CD8-positive, alpha-beta memory T cell (primary cell): ENCODE data around the gene PCAT6. TPM values are rescaled to one million over a fixed set of nuclear protein-coding genes. Genes with fewer than 3 reads are reported as not detected.
"Not testable (repeated sequence)": the region's sequence is repeated elsewhere in the genome, so short reads cannot be mapped to it uniquely, and the experiment has no call there.

ENCODE experiments used
- CTCF ChIA-PET: fragments of 350-600 bp; sonication (Branson Sonifier 250); formaldehyde crosslinking; loops from one replicate; lab custom pipeline; 2021; ENCODE audit warnings: antibody characterized with exemption; lab: Charles Lee
- POLR2A ChIA-PET: fragments of 350-600 bp; sonication (Branson Sonifier 250); formaldehyde crosslinking; loops from one replicate; lab custom pipeline; 2021; ENCODE audit warnings: antibody characterized with exemption; lab: Charles Lee
- DNase-seq, 5 donors: peaks; one replicate each; pipeline versions ENCODE4 v3.0.0 to v3.0.0-alpha.2; 2020 to 2022; ENCODE audit warnings: mixed read lengths in 1 of 5
- H3K27ac ChIP-seq: one replicate; pipeline ENCODE4 v1.7.0; 2013; ENCODE audit warnings: low read depth, mild to moderate bottlenecking, low read length, moderate library complexity
- H3K27me3 ChIP-seq: 2 replicates; pipeline ENCODE4 v1.7.0; 2013; ENCODE audit warnings: low read length, mild to moderate bottlenecking; ENCODE audit not compliant: insufficient read depth, poor library complexity, severe bottlenecking
- H3K36me3 ChIP-seq: 2 replicates; pipeline ENCODE4 v1.7.0; 2013; ENCODE audit warnings: mild to moderate bottlenecking, low read length, moderate library complexity; ENCODE audit not compliant: insufficient read depth
- H3K4me1 ChIP-seq: 2 replicates; pipeline ENCODE4 v1.7.0; 2013; ENCODE audit warnings: mild to moderate bottlenecking, low read length, moderate library complexity; ENCODE audit not compliant: insufficient read depth
- H3K4me3 ChIP-seq: 2 replicates; pipeline ENCODE4 v1.7.0; 2013; ENCODE audit warnings: mild to moderate bottlenecking, low read length
- H3K9me3 ChIP-seq: 2 replicates; pipeline ENCODE4 v1.7.0; 2013; ENCODE audit warnings: mild to moderate bottlenecking, low read length
- H3K27ac Mint-ChIP-seq, 8 donors: one replicate each; pipeline ENCODE4 v1.8.0; 2020 to 2021; ENCODE audit warnings: mixed read lengths in 8 of 8, mild to moderate bottlenecking in 6 of 8, inconsistent platforms in 3 of 8, moderate library complexity in 3 of 8
- H3K27me3 Mint-ChIP-seq, 2 donors: one replicate each; pipeline ENCODE4 v1.8.0; 2020 to 2021; ENCODE audit warnings: mixed read lengths in 2 of 2, mild to moderate bottlenecking in 1 of 2, moderate library complexity in 1 of 2
- H3K36me3 Mint-ChIP-seq, 3 donors: one replicate each; pipeline ENCODE4 v1.8.0; 2020 to 2021; ENCODE audit warnings: mixed read lengths in 3 of 3, inconsistent platforms in 1 of 3, mild to moderate bottlenecking in 1 of 3
- H3K4me1 Mint-ChIP-seq, 3 donors: one replicate each; pipeline ENCODE4 v1.8.0; 2020 to 2021; ENCODE audit warnings: mixed read lengths in 3 of 3, inconsistent platforms in 1 of 3, mild to moderate bottlenecking in 1 of 3
- H3K4me3 Mint-ChIP-seq, 7 donors: one replicate each; pipeline ENCODE4 v1.8.0; 2020 to 2021; ENCODE audit warnings: mixed read lengths in 7 of 7, mild to moderate bottlenecking in 6 of 7, moderate library complexity in 4 of 7, inconsistent platforms in 2 of 7
- H3K9me3 Mint-ChIP-seq, 5 donors: one replicate each; pipeline ENCODE4 v1.8.0; 2020 to 2022; ENCODE audit warnings: mixed read lengths in 5 of 5, mild to moderate bottlenecking in 3 of 5, moderate library complexity in 2 of 5, inconsistent platforms in 1 of 5
- polyA plus RNA-seq: library from polyadenylated mRNA; unstranded; fragments of 300-500 nt; fragmentation: Illumina TruSeq; gene quantifications from one replicate; pipeline ENCODE4 v1.2.3, GENCODE V29; 2021
- total RNA-seq, 2 experiments: library from RNA; stranded (reverse); gene quantifications; one replicate each; pipeline ENCODE4 v1.2.3, GENCODE V29; 2021

The PCAT6 gene
- total and polyA plus RNA-seq, 3 experiments from 2014 or later: 0.51 to 0.56 TPM; not detected in 1

DNA sequence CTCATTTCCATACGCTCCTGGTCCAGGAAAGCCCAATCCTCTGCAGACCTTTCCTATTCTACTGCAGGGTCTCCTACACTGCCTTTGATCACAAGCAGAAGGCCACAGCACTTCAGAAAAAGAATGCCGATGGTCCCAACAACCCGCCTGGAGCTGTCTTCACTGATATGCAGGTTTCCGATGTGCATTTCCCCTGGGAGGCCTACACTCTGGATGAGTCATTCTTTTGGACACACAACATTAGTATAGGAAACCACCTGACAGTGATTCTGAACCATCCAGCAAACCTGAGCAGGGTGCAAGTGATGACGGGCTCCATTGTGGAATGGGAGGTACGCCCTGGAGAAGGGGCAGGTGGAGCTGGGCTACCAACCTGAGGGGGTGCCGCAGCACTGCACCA, 15.0 kb downstream of the PCAT6 start:
- no peaks in the 10 kb centered on the region for H3K9me3 Mint-ChIP-seq
- Histone ChIP-seq H3K27ac (no peak overlapping the region), H3K9me3 (no peaks in the 10 kb centered on the region), H3K4me3 (no peak overlapping the region), H3K27me3 (no peaks in the 10 kb centered on the region), H3K36me3 (no peaks in the 10 kb centered on the region), H3K4me1 (no peaks in the 10 kb centered on the region)
- CTCF ChIA-PET: no interaction called here
- H3K27me3 Mint-ChIP-seq: peaks cover 3 to 6% of the 10 kb centered on the region in 2 donors
- no peaks in the 10 kb centered on the region for H3K4me1 Mint-ChIP-seq
- H3K27ac Mint-ChIP-seq: no peak overlapping the region
- no peaks in the 10 kb centered on the region for H3K36me3 Mint-ChIP-seq
- POLR2A ChIA-PET: no interaction called here
- DNase-seq: no peak
- H3K4me3 Mint-ChIP-seq: no peak overlapping the region

DNA sequence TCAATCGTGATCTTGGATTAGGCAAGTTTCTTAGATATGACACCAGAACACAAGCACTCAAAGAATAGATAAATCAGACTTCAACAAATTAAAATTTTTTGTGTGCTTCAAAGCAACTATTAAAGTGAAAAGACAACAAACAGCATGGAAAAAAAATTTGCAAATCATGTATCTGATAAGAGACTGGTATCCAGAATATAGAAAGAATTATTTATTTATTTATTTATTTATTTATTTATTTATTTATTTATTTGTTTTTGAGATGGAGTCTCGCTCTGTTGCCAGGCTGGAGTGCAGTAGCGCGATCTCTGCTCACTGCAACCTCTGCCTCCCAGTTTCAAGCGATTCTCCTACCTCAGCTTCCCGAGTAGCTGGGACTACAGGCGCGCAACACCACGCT, 18.5 kb downstream of the PCAT6 start:
- H3K27me3 ChIP-seq, H3K36me3 ChIP-seq, DNase-seq, H3K9me3 Mint-ChIP-seq, H3K27ac ChIP-seq, H3K27ac Mint-ChIP-seq, H3K4me3 ChIP-seq, H3K36me3 Mint-ChIP-seq, POLR2A ChIA-PET, H3K27me3 Mint-ChIP-seq, H3K4me3 Mint-ChIP-seq, H3K4me1 ChIP-seq, CTCF ChIA-PET, H3K4me1 Mint-ChIP-seq, H3K9me3 ChIP-seq: not testable (repeated sequence)

DNA sequence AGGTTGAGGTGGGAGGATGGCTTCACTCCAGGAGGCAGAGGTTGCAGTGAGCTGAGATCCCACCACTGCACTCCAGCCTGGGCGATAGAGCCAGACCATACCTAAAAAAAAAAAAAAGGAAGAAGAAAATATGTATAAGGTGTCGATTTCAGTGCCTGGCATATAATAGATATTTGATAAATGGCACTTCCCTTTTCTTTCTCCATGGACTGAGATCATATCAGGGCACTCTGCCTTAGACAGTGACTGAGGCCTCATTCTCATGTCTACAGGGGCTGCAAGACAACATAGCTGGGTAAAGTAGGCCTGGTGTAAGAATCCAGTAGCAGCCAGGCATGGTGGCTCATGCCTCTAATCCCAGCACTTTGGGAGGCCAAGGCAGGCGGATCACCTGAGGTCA, 21.2 kb downstream of the PCAT6 start:
- no peak overlapping the region for H3K27ac ChIP-seq
- ChIA-PET POLR2A (no interaction called here), CTCF (no interaction called here)
- H3K36me3 ChIP-seq: no peaks in the 10 kb centered on the region
- peaks cover 18% of the 10 kb centered on the region for H3K4me1 ChIP-seq
- H3K27me3 Mint-ChIP-seq: peaks cover 0 to 1% of the 10 kb centered on the region in 2 donors
- no peak overlapping the region for H3K27ac Mint-ChIP-seq
- H3K9me3 ChIP-seq: no peaks in the 10 kb centered on the region
- no peak for DNase-seq
- H3K36me3 Mint-ChIP-seq: no peaks in the 10 kb centered on the region
- H3K27me3 ChIP-seq: no peaks in the 10 kb centered on the region
- H3K4me3 Mint-ChIP-seq: no peak overlapping the region
- H3K4me3 ChIP-seq: no peak overlapping the region
- no peaks in the 10 kb centered on the region for H3K9me3 Mint-ChIP-seq
- peaks cover 24 to 25% (median 24%) of the 10 kb centered on the region in 3 donors for H3K4me1 Mint-ChIP-seq

DNA sequence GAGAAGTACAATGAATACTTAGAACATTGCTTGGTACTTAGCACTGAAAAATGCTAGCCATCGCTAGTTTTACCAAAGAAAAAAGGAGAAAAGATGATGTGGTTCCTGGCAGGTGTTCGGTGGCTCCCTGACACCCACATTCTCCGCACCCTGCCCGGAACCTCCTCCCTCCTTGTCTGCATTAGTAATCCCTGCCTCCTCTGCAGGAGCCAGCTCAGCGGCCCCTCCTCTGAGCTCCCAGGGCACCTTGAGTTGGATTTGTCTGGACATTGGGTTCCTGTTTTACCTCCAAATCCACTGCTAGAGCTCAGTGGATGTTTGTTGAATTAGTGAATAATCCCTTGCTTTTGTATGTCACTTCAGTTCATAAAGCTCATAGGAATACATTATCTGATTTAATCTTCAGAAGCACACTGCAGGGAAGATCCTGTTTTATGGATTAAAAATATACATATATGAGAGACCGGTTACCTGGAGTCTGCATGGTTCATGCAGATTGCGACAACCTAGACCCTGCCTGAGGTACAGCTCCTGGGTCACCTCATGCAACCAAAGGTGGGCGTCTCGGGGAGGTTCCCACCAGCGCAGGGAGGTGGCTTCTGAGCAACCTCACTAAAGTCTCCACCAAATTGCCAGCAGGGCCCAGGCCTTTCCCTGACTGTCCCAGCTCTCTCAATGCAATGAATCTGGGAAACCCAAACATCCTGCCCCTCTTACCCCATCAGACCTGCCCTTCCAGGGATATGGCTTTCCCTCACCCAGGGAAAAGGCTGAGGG, 24.2 kb downstream of the PCAT6 start:
- Histone ChIP-seq H3K36me3 (no peaks in the 10 kb centered on the region), H3K9me3 (no peaks in the 10 kb centered on the region), H3K4me3 (no peak overlapping the region), H3K4me1 (peaks cover 23% of the 10 kb centered on the region), H3K27me3 (no peaks in the 10 kb centered on the region), H3K27ac (no peak overlapping the region)
- H3K4me3 Mint-ChIP-seq: peak overlapping the region in 4 of 7 donors; percentile 9 to 72 (median 32)
- no peaks in the 10 kb centered on the region for H3K9me3 Mint-ChIP-seq
- POLR2A ChIA-PET: no interaction called here
- CTCF ChIA-PET: no interaction called here
- DNase-seq: no peak
- peak overlapping the region in 6 of 8 donors; percentile 51 to 90 (median 66) for H3K27ac Mint-ChIP-seq
- H3K27me3 Mint-ChIP-seq: peaks cover 3% of the 10 kb centered on the region in 2 donors
- H3K36me3 Mint-ChIP-seq: no peaks in the 10 kb centered on the region
- H3K4me1 Mint-ChIP-seq: peaks cover 33 to 34% (median 33%) of the 10 kb centered on the region in 3 donors

DNA sequence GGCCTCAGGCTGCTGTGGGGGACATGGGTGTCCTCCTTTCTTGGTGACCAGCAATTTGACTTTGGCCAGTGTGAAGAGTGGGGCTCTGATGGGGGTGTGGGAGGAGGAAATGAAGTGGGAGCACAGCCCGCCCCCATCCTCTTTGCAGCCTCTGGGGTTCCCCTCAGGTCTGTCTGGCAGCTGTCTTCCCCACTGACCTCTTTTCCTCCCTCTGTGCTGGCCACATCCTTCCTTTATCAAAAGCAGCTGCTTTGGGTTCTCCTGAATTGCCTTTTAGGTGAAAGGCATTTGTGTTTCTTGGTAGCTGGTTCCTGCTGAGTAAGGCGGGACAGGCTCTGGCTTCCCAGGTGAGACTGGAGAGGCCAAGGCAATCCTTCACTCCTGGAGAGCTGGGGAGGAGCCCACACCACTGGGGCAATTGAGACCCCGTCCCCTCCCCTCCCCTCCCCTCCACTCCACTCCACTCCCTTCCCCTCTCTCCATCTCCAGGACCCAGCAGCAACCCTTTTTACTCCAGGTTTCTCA, 24.9 kb downstream of the PCAT6 start:
- POLR2A ChIA-PET: no interaction called here

DNA sequence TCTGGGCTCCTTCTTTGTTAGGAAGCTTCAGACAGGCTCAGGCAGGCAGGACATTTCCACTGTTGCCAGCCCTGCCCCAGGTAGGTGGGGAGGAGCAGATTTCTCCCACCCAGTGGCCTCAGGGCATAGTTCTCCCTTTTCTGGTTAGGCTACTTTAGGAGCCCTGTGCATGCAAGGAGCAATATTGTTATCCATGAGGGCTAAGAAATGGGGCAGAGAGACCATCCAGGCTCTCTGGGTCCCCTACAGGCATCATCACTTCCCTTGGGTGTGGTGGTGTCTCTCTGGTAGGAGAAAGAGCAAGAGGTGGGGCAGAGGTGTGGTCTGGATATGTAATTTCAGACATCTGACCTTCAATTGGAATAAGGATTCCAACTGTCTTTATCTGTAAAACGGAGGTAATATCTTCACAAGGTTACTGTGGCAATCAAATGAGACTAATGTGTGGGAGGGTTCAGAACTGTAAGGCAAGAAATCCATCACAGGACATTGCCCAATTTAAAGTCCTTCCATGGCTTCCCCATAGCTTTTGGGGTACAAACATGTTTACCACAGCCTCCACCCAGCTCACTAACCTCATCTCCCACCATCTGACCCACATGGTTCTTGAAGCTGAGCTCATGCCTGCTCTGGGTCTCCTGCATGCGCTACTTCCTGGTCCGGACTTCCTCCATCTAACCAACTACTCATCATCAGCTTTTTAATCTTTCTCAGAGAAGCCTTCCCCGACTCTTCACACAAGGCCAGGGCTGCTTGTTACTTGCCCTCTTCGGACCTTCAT, 26.1 kb downstream of the PCAT6 start:
- DNase-seq: peak in 1 of 5 donors; percentile 5
- H3K36me3 ChIP-seq: no peaks in the 10 kb centered on the region
- no peak overlapping the region for H3K27ac ChIP-seq
- no peak overlapping the region for H3K4me3 ChIP-seq
- H3K27me3 Mint-ChIP-seq: peaks cover 2 to 6% of the 10 kb centered on the region in 2 donors
- ChIA-PET POLR2A (no interaction called here), CTCF (interaction anchor here (0.6 kb wide), 1 partner anchor 15 kb away, joined by 4 read pairs; no protein-coding TSS in a partner anchor)
- H3K4me3 Mint-ChIP-seq: peak overlapping the region in 5 of 7 donors; percentile 12 to 76 (median 55)
- H3K36me3 Mint-ChIP-seq: no peaks in the 10 kb centered on the region
- no peaks in the 10 kb centered on the region for H3K27me3 ChIP-seq
- H3K27ac Mint-ChIP-seq: peak overlapping the region in 7 of 8 donors; percentile 9 to 89 (median 66)
- peaks cover 33 to 34% (median 33%) of the 10 kb centered on the region in 3 donors for H3K4me1 Mint-ChIP-seq
- H3K4me1 ChIP-seq: peaks cover 23% of the 10 kb centered on the region
- H3K9me3 Mint-ChIP-seq: no peaks in the 10 kb centered on the region
- no peaks in the 10 kb centered on the region for H3K9me3 ChIP-seq

More for the DNA sequence above, 24.9 kb downstream of the PCAT6 start:
- peak overlapping the region in 5 of 7 donors; percentile 36 to 88 (median 49) for H3K4me3 Mint-ChIP-seq
- Histone ChIP-seq H3K4me3 (no peak overlapping the region), H3K9me3 (no peaks in the 10 kb centered on the region), H3K27ac (no peak overlapping the region), H3K4me1 (peaks cover 23% of the 10 kb centered on the region), H3K27me3 (no peaks in the 10 kb centered on the region), H3K36me3 (no peaks in the 10 kb centered on the region)
- peak overlapping the region in 6 of 8 donors; percentile 16 to 90 (median 58) for H3K27ac Mint-ChIP-seq
- peaks cover 33 to 34% (median 33%) of the 10 kb centered on the region in 3 donors for H3K4me1 Mint-ChIP-seq
- H3K36me3 Mint-ChIP-seq: no peaks in the 10 kb centered on the region
- peak in 4 of 5 donors; percentile 5 to 47 (median 25) for DNase-seq
- H3K27me3 Mint-ChIP-seq: peaks cover 3% of the 10 kb centered on the region in 2 donors
- H3K9me3 Mint-ChIP-seq: no peaks in the 10 kb centered on the region
- CTCF ChIA-PET: no interaction called here

DNA sequence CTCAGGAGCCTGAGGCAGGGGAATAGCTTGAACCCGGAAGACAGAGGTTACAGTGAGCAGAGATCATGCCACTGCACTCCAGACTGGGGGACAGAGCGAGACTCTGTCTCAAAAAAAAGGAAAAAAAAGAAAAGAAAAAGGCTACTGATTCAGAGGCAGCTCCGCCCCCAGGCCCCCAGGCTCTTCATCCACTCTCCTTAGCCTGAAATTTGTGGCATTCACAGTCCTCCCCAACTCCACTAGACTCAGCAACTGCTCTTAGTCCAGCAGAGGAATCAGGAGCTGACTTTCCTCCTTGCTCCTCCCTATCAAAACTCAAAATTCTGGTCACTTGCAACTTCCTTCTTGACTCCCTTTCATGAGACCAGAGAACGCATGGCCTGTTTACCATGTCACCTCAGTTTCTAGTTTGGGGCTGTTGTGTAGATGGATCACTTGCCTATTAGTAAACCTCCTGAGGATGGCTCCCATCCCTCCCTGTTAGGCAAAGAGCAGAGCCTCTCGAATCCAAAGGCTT, 27.1 kb downstream of the PCAT6 start:
- peaks cover 23% of the 10 kb centered on the region for H3K4me1 ChIP-seq
- Mint-ChIP-seq H3K27ac (peak overlapping the region in 3 of 8 donors; percentile 37 to 50 (median 49)), H3K4me3 (peak overlapping the region in 4 of 7 donors; percentile 19 to 60 (median 35)), H3K36me3 (no peaks in the 10 kb centered on the region), H3K9me3 (no peaks in the 10 kb centered on the region), H3K27me3 (peaks cover 2 to 9% of the 10 kb centered on the region in 2 donors), H3K4me1 (peaks cover 33 to 34% (median 33%) of the 10 kb centered on the region in 3 donors)
- H3K9me3 ChIP-seq: no peaks in the 10 kb centered on the region
- ChIA-PET CTCF (interaction anchor here (0.6 kb wide), 1 partner anchor 14 kb away, joined by 4 read pairs; no protein-coding TSS in a partner anchor), POLR2A (no interaction called here)
- H3K27ac ChIP-seq: no peak overlapping the region
- H3K36me3 ChIP-seq: no peaks in the 10 kb centered on the region
- DNase-seq: no peak
- no peak overlapping the region for H3K4me3 ChIP-seq
- no peaks in the 10 kb centered on the region for H3K27me3 ChIP-seq
